Pulmonary artery endothelial cell (primary cell): ENCODE data around the gene ZC3HAV1. TPM values are rescaled to one million over a fixed set of nuclear protein-coding genes. Genes with fewer than 3 reads are reported as not detected.
"Not testable (repeated sequence)": the region's sequence is repeated elsewhere in the genome, so short reads cannot be mapped to it uniquely, and the experiment has no call there.

Experiments used
- DNase-seq: peaks from one replicate; pipeline ENCODE4 v3.0.0-alpha.2; 2011; ENCODE audit warnings: low read depth, low spot score
- total RNA-seq: library from RNA; depleted of rRNA; stranded (reverse); fragments of >200 nt; gene quantifications from 2 replicates; pipeline ENCODE4 v1.2.3, GENCODE V29; 2014

Gene ZC3HAV1
- total RNA-seq, 1 donor from 2014 or later = 43.3 TPM

DNA sequence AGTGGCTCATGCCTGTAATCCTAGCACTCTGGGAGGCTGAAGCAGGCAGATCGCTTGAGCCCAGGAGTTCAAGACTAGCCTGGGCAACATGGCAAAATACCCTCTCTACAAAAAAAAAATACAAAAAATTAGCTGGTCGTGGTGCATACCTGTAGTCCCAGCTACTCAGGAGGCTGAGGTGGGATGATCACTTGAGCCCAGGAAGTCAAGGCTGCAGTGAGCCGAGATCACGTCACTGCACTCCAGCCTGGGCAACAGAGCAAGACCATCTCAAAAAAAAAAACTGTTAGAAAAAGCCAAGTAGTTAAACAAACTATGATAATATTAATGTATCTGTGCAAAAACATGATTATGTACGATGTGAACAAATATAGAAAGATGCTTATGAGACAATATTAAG is 83.7 kb downstream of the ZC3HAV1 start:
- not testable (repeated sequence) for DNase-seq

- DNase-seq = no peak
Measured at GRCh38 chr7:139023076-139023475, 86.4 kb downstream of the ZC3HAV1 start.

DNA sequence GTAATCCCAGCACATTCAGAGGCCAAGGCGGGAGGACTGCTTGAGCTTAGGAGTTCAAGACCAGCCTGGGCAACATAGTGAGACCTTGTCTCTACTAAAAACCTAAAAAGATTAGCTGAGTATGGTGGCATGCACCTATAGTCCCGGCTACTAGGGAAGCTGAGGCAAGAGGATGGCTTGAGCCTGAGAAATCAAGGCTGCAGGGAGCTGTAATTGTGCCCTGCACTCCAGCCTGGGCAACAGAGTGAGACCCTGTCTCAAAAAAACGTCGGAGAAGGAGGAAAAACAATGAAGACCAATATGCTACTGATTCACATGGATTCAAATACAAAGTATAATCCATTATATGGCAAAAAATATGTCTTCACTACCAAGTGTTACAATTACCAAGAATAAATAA is 87.2 kb downstream of the ZC3HAV1 start:
- DNase-seq = no peak

DNA sequence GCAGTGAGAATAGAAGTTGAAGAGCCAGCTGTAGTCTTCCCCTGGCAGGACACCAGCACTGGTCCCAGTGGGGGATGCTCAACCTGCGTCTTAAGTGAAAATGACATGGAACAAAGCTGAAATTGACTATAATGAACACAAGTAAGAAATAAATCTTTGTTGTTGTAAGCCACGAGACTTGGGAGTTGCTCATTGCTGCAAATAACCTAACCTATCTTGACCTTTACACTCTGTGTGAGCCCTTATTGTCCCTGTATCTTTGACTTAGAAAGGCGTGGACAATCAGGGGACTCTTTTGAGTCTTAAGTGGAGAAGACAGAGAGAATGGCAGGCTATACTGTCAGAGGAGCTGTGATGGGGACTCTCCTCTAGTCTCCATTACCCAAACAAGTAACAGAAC is 90.6 kb downstream of the ZC3HAV1 start:
- DNase-seq = no peak

DNA sequence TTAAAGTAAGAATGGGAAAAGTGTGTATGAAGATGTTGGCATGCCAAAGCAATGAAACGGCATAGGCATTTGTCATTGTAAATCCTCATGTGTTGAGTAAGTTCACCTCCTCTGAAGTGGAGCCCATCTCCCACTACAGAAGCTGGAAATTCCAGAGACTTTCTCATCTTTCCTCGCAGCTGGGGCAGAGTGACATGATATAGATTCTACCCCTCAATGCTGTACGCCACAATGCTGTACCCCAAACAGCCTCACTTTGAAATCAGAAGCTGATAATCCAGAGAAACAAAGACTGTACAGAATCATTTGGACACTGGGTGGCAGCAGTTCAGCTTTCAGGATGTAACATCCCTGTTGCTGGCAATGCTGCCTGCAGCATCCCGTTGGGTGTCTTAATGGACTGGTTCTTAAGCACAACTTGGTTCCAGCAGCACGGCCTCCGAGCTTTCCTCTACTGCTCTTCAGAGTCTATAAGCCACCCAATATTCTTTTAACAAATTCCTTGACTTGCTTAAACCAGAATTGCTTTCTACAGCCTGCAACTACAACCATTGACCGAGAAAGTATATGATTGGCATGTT is 92.5 kb downstream of the ZC3HAV1 start:
- DNase-seq = peak; percentile 27

- no peak for DNase-seq
Measured at GRCh38 chr7:139011373-139011772, 98.1 kb downstream of the ZC3HAV1 start.

DNA sequence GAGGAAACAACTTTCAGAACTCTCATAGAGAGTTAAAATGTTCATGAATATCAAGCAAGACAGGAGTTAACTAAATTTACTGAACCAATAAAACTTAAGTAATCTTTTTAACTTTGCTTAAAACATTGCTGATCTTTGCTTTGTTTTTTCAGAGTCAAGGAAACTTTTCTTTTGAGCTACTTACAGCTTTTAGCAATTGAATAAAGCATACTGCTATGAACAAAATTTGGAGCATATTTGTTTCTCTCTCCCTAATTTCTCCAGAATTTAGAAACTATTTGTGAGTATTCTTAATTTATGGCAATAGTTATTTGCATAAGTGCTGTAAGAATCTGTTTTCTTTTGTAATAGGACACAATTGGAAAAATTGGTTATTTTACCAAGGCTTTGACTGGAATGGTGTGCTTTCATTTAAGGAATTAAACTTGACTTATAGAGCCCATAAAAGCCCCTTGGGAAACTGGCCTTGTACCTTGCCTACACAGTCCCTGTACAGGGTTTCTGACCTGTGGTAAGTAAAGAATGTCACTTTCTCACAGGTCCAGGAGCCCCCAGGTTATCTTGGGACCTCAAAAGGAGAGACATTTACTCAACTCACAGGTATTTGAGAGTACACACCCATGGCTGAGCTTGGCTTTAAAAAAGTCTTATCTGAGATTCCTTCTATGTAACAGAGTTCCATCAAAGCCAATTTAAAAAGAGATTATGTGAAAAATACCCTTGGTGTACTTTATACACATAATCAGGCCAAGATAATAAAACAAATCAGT is 105.0 kb downstream of the ZC3HAV1 start:
- no peak for DNase-seq

GRCh38 chr7:138999414-138999813 is 110.1 kb downstream of the ZC3HAV1 start:
- DNase-seq = no peak

Other genes with a start within 250 kb of the ZC3HAV1 start
- gene KIAA1549, start 128.3 kb downstream of the ZC3HAV1 start, total RNA-seq = 1.9 and 2.9 TPM in 2 replicates
- gene ZC3HAV1L, start 73.7 kb downstream of the ZC3HAV1 start, total RNA-seq = 13.5 and 13.6 TPM in 2 replicates
- gene UBN2, start 121.5 kb upstream of the ZC3HAV1 start, total RNA-seq = 2.7 and 5.1 TPM in 2 replicates
- 6.7 and 10.0 TPM in 2 replicates for gene FMC1, start 231.6 kb upstream of the ZC3HAV1 start, total RNA-seq